Measurements from ENCODE around the gene ROR1. TPM values are rescaled to one million over a fixed set of nuclear protein-coding genes. Genes with fewer than 3 reads are reported as not detected.

ROR1 gene
- total and polyA plus RNA-seq, 2 of the 13 experiments (the other 11 are each of a cell fraction or from before 2014, with no cell fraction given) = 0.58 to 2.3 TPM

DNA sequence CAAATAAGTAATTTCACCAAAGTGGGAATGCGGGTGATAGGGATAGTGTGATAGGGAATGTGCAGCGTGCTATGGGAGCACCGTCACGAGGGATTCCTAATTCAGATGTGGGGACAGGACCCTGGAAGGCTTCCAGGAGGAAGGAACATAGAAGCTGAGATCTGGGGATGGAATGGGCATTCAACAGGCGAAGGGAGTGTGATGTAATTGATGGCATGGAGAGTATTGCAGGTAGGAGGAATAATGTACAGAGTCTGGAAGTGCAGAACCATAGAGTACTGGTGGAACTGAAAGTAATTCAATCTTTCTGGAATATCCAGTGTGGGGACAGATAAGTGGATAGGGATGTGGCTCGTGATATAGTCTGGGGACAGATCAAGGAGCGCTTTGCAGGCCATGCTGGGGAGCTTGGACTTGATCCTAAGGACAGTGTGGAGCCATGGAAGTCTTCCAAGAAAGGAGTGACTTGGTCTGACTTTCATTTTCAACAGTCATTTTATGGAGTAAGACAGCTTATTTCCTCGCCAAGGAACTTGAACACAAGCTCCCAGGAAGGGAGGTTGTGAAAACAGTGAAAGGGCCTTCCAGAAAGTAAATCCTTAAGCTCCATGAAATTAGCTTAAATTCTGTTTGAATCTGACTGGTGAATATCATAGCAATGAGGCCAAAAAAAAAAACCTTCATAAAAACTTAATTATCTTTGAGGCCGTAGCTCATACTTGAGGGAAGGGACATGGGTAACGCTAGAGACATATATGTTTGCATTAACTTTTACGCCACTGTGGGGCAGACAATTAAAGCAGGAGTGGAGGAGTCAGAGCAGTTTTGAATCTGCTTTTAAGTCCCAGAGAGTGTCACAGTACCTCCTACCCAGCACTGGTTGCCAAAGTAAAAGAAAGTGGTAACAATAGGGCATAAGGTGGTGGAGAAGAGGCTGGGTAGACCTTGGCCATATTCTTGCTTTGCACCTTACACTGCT, 55.8 kb downstream of the ROR1 start:
- no peak overlapping the region for H3K4me3 ChIP-seq (replicated peaks in 1 of 3; ENCODE audit: insufficient read depth in 1 of 3, low read depth in 2 of 3, low read length in 3 of 3)
- no peak overlapping the region for H3K9ac ChIP-seq (ENCODE audit: insufficient read depth, low read depth, low read length)
- no peaks in the 10 kb centered on the region for H3K27me3 ChIP-seq (ENCODE audit: control insufficient read depth in 1 of 2, insufficient read depth in 2 of 2, low read length in 2 of 2)
- H3K4me1 ChIP-seq (ENCODE audit: insufficient read depth, low read length) = no peaks in the 10 kb centered on the region
- H3K79me2 ChIP-seq (ENCODE audit: insufficient read depth, low read length) = no peaks in the 10 kb centered on the region
- in situ Hi-C loops (cut with HindIII; ENCODE audit: extremely low pct_ligation_motif_present, low pct_unique_long_range_greater_than_20kb) (no loop called here), intact Hi-C loops (cut with micrococcal nuclease; ENCODE audit: unreplicated experiment) (no loop called here)
- H2AFZ ChIP-seq (ENCODE audit: low read length) = no peak overlapping the region
- BruUV-seq (replicated peaks) = no TSS peak
- FAIRE-seq = no peak
- CTCF ChIA-PET (ENCODE audit: low intra/inter-chr PET ratio, low total read pairs) = no interaction called here
- ATAC-seq = no peak
- 57% methylated on average over 11 of the region's 11 CpGs for WGBS (ENCODE audit: low lambda C conversion rate)
- TF ChIP-seq, protein P1, sequence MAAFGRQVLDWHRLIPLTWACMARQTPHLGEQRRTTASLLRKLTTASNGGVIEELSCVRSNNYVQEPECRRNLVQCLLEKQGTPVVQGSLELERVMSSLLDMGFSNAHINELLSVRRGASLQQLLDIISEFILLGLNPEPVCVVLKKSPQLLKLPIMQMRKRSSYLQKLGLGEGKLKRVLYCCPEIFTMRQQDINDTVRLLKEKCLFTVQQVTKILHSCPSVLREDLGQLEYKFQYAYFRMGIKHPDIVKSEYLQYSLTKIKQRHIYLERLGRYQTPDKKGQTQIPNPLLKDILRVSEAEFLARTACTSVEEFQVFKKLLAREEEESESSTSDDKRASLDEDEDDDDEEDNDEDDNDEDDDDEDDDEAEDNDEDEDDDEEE (CRISPR knock-in tag; IDR thresholded peaks at IDR 0.05) = no peak
- TF ChIP-seq, protein P2, sequence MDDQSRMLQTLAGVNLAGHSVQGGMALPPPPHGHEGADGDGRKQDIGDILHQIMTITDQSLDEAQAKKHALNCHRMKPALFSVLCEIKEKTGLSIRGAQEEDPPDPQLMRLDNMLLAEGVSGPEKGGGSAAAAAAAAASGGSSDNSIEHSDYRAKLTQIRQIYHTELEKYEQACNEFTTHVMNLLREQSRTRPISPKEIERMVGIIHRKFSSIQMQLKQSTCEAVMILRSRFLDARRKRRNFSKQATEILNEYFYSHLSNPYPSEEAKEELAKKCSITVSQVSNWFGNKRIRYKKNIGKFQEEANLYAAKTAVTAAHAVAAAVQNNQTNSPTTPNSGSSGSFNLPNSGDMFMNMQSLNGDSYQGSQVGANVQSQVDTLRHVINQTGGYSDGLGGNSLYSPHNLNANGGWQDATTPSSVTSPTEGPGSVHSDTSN (CRISPR knock-in tag; IDR thresholded peaks at IDR 0.05; ENCODE audit: borderline replicate concordance) = no peak
- TF ChIP-seq, protein P3, sequence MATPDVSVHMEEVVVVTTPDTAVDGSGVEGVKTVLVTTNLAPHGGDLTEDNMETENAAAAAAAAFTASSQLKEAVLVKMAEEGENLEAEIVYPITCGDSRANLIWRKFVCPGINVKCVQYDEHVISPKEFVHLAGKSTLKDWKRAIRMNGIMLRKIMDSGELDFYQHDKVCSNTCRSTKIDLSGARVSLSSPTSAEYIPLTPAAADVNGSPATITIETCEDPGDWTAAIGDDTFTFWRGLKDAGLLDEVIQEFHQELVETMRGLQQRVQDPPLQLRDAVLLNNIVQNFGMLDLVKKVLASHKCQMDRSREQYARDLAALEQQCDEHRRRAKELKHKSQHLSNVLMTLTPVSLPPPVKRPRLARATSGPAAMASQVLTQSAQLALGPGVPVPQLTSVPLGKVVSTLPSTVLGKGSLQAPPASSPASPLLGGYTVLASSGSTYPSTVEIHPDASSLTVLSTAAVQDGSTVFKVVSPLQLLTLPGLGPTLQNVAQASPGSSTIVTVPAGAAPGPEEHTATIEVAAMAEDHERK (CRISPR knock-in tag; IDR thresholded peaks at IDR 0.05; ENCODE audit: low read depth) = no peak
- TF ChIP-seq MIER3 (CRISPR knock-in tag; IDR thresholded peaks at IDR 0.05; ENCODE audit: borderline replicate concordance) (no peak), MED1 (CRISPR knock-in tag; IDR thresholded peaks at IDR 0.05) (no peak), DR1 (CRISPR knock-in tag; IDR thresholded peaks at IDR 0.05) (no peak), NBN (conservative IDR thresholded peaks at IDR 0.05) (no peak), ZBTB7B (CRISPR knock-in tag; IDR thresholded peaks at IDR 0.05) (no peak), ZSCAN20 (CRISPR knock-in tag; IDR thresholded peaks at IDR 0.05; ENCODE audit: borderline replicate concordance) (no peak), ZNF253 (CRISPR knock-in tag; IDR thresholded peaks at IDR 0.05; ENCODE audit: borderline replicate concordance) (no peak), TCF7L2 (IDR thresholded peaks at IDR 0.05; ENCODE audit: low read depth, low read length) (no peak), RFXAP (CRISPR knock-in tag; IDR thresholded peaks at IDR 0.05; ENCODE audit: borderline replicate concordance) (no peak)
- TF ChIP-seq, protein P4, sequence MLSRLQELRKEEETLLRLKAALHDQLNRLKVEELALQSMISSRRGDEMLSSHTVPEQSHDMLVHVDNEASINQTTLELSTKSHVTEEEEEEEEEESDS (CRISPR knock-in tag; IDR thresholded peaks at IDR 0.05; ENCODE audit: borderline replicate concordance) = no peak
- TF ChIP-seq, protein P5, sequence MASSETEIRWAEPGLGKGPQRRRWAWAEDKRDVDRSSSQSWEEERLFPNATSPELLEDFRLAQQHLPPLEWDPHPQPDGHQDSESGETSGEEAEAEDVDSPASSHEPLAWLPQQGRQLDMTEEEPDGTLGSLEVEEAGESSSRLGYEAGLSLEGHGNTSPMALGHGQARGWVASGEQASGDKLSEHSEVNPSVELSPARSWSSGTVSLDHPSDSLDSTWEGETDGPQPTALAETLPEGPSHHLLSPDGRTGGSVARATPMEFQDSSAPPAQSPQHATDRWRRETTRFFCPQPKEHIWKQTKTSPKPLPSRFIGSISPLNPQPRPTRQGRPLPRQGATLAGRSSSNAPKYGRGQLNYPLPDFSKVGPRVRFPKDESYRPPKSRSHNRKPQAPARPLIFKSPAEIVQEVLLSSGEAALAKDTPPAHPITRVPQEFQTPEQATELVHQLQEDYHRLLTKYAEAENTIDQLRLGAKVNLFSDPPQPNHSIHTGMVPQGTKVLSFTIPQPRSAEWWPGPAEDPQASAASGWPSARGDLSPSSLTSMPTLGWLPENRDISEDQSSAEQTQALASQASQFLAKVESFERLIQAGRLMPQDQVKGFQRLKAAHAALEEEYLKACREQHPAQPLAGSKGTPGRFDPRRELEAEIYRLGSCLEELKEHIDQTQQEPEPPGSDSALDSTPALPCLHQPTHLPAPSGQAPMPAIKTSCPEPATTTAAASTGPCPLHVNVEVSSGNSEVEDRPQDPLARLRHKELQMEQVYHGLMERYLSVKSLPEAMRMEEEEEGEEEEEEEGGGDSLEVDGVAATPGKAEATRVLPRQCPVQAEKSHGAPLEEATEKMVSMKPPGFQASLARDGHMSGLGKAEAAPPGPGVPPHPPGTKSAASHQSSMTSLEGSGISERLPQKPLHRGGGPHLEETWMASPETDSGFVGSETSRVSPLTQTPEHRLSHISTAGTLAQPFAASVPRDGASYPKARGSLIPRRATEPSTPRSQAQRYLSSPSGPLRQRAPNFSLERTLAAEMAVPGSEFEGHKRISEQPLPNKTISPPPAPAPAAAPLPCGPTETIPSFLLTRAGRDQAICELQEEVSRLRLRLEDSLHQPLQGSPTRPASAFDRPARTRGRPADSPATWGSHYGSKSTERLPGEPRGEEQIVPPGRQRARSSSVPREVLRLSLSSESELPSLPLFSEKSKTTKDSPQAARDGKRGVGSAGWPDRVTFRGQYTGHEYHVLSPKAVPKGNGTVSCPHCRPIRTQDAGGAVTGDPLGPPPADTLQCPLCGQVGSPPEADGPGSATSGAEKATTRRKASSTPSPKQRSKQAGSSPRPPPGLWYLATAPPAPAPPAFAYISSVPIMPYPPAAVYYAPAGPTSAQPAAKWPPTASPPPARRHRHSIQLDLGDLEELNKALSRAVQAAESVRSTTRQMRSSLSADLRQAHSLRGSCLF (CRISPR knock-in tag; IDR thresholded peaks at IDR 0.05; ENCODE audit: borderline replicate concordance) = no peak
- POLR2A ChIA-PET = no interaction called here
- no peak overlapping the region for H3K27ac ChIP-seq (ENCODE audit: extremely low read length, insufficient read depth, low read length)
- no peaks in the 10 kb centered on the region for H3K9me3 ChIP-seq (ENCODE audit: low read length)
- DNase-seq (ENCODE audit: low spot score) = no peak
- H3K36me3 ChIP-seq (replicated peaks in 1 of 2; ENCODE audit: control insufficient read depth in 1 of 2, insufficient read depth in 2 of 2, low read length in 2 of 2) = no peaks in the 10 kb centered on the region
- no peak overlapping the region for H3K4me2 ChIP-seq (ENCODE audit: low read depth, low read length)
- no peaks in the 10 kb centered on the region for H4K20me1 ChIP-seq (ENCODE audit: insufficient read depth, low read length)

Measured in HepG2 (cell line).